ENCODE data around the gene C2orf42. TPM values are rescaled to one million over a fixed set of nuclear protein-coding genes. Genes with fewer than 3 reads are reported as not detected.

The C2orf42 gene
- total RNA-seq, 1 donor from 2014 or later: 18.8 TPM

GRCh38 chr2:70144443-70145143 lies 46.2 kb downstream of the C2orf42 start:
- DNase-seq (ENCODE audit: extremely low spot score, unreplicated experiment): no peak
- Mint-ChIP-seq H3K9me3 (peaks cover 6% of the 10 kb centered on the region), H3K4me1 (ENCODE audit: unreplicated experiment) (peaks cover 28% of the 10 kb centered on the region), H3K27me3 (peaks cover 3% of the 10 kb centered on the region), H3K27ac (peak overlapping the region; percentile 22), H3K4me3 (peak overlapping the region; percentile 21), H3K36me3 (peaks cover 9% of the 10 kb centered on the region)
- no peak for TF ChIP-seq CTCF (conservative IDR thresholded peaks at IDR 0.05)

GRCh38 chr2:70143314-70144150 lies 47.3 kb downstream of the C2orf42 start:
- peaks cover 3% of the 10 kb centered on the region for H3K27me3 Mint-ChIP-seq

GRCh38 chr2:70142590-70143313 lies 48.1 kb downstream of the C2orf42 start:
- Mint-ChIP-seq H3K36me3 (peaks cover 4% of the 10 kb centered on the region), H3K27me3 (peaks cover 3% of the 10 kb centered on the region), H3K27ac (peak overlapping the region; percentile 97), H3K9me3 (peaks cover 6% of the 10 kb centered on the region), H3K4me3 (peak overlapping the region; percentile 87), H3K4me1 (ENCODE audit: unreplicated experiment) (peaks cover 32% of the 10 kb centered on the region)
- peak; percentile 95 for TF ChIP-seq CTCF (conservative IDR thresholded peaks at IDR 0.05)
- DNase-seq (ENCODE audit: extremely low spot score, unreplicated experiment): peak; percentile 100

More at GRCh38 chr2:70143314-70144150, 47.3 kb downstream of the C2orf42 start:
- H3K36me3 Mint-ChIP-seq: peaks cover 4% of the 10 kb centered on the region
- H3K9me3 Mint-ChIP-seq: peaks cover 6% of the 10 kb centered on the region
- H3K4me3 Mint-ChIP-seq: peak overlapping the region; percentile 87
- DNase-seq (ENCODE audit: extremely low spot score, unreplicated experiment): no peak
- TF ChIP-seq CTCF (conservative IDR thresholded peaks at IDR 0.05): no peak
- H3K4me1 Mint-ChIP-seq (ENCODE audit: unreplicated experiment): peaks cover 28% of the 10 kb centered on the region
- H3K27ac Mint-ChIP-seq: peak overlapping the region; percentile 97

DNA sequence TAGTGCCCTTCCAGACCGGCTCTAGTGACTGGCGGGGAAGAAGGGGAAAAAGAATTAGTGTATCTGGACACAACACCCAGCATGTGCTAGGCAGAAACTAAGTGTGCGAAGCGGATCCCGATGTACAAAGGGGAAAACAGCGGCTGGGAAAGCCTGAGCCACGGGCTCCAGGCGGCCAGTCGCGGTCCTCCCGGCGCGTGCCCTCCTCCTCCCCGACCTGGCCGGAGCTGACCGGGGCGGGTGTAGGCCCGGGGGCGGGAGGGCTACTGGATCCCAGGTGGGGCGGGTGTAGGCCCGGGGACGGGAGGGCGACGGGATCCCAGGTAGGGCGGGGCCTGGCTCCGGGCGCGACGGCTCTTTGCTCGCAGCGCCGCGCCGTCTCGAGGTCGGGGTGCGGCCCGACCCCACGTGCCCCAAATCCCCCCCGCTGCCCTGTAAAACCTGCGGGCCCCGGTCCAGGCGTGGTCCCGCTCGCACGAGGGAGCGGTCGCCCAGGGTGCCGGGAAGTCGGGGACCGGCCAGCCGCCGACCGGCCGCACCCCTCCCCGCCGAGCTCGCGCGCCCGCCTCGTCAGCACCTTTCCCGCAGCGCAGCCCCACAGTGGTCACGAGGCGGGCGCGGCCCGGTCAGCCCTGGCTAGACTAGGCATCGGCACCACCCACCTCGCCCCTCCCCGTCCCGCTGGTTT lies 48.8 kb downstream of the C2orf42 start:
- TF ChIP-seq CTCF (conservative IDR thresholded peaks at IDR 0.05): no peak
- peak overlapping the region; percentile 91 for H3K4me3 Mint-ChIP-seq
- no peak for DNase-seq (ENCODE audit: extremely low spot score, unreplicated experiment)
- peaks cover 10% of the 10 kb centered on the region for H3K9me3 Mint-ChIP-seq
- peaks cover 4% of the 10 kb centered on the region for H3K36me3 Mint-ChIP-seq
- peaks cover 3% of the 10 kb centered on the region for H3K27me3 Mint-ChIP-seq
- H3K27ac Mint-ChIP-seq: peak overlapping the region; percentile 100
- peaks cover 37% of the 10 kb centered on the region for H3K4me1 Mint-ChIP-seq (ENCODE audit: unreplicated experiment)

Data from type B pancreatic cell (in vitro differentiated cells).